ENCODE results near the gene GALNT17.

The GALNT17 gene

GRCh38 chr7:71548746-71549145 is 416.8 kb downstream of the GALNT17 start:
- H3K4me3 ChIP-seq (ENCODE audit: low read depth, low read length) = no peak overlapping the region
- no peak for TF ChIP-seq ZFP37 (tag by site-specific recombination; IDR thresholded peaks at IDR 0.05)
- no peak for TF ChIP-seq ZBTB20 (tag by site-specific recombination; IDR thresholded peaks at IDR 0.05)
- TF ChIP-seq ZNF626 (tag by site-specific recombination; IDR thresholded peaks at IDR 0.05) = no peak
- no peak for TF ChIP-seq ZNF138 (tag by site-specific recombination; IDR thresholded peaks at IDR 0.05; ENCODE audit: borderline replicate concordance)
- no peak for TF ChIP-seq GLIS2 (tag by site-specific recombination; IDR thresholded peaks at IDR 0.05)
- TF ChIP-seq ZNF518A (tag by site-specific recombination; conservative IDR thresholded peaks at IDR 0.05; ENCODE audit: low read depth) = no peak
- TF ChIP-seq ZNF354C (tag by site-specific recombination; IDR thresholded peaks at IDR 0.05; ENCODE audit: borderline replicate concordance, low read depth) = no peak
- no peak for TF ChIP-seq ZSCAN5A (tag by site-specific recombination; IDR thresholded peaks at IDR 0.05)
- no peak for TF ChIP-seq ZNF549 (tag by site-specific recombination; IDR thresholded peaks at IDR 0.05)
- no peak for TF ChIP-seq ZNF324 (tag by site-specific recombination; IDR thresholded peaks at IDR 0.05)
- TF ChIP-seq ZNF692 (tag by site-specific recombination; IDR thresholded peaks at IDR 0.05) = no peak
- TF ChIP-seq SALL2 (tag by site-specific recombination; IDR thresholded peaks at IDR 0.05; ENCODE audit: borderline replicate concordance) = no peak
- TF ChIP-seq ZEB2 (tag by site-specific recombination; IDR thresholded peaks at IDR 0.05) = no peak
- no peak for TF ChIP-seq ZNF157 (tag by site-specific recombination; IDR thresholded peaks at IDR 0.05)
- H3K4me1 ChIP-seq (ENCODE audit: control insufficient read depth, insufficient read depth, low read length) = no peaks in the 10 kb centered on the region
- H3K36me3 ChIP-seq (ENCODE audit: control insufficient read depth in 2 of 2, insufficient read depth in 1 of 2, low read length in 2 of 2) = no peaks in the 10 kb centered on the region
- no peak overlapping the region for H3K27ac ChIP-seq (ENCODE audit: extremely low read depth, low read depth, low read length)
- ChIA-PET POLR2A (no interaction called here), CTCF (no interaction called here)
- H3K9me3 ChIP-seq (ENCODE audit: control insufficient read depth, insufficient read depth, low read depth, low read length) = no peaks in the 10 kb centered on the region

GRCh38 chr7:71553306-71553705 is 421.4 kb downstream of the GALNT17 start:
- CTCF ChIA-PET = no interaction called here
- TF ChIP-seq ZNF768 (tag by site-specific recombination; IDR thresholded peaks at IDR 0.05) (no peak), ZNF830 (tag by site-specific recombination; IDR thresholded peaks at IDR 0.05; ENCODE audit: low read depth) (no peak), ZNF19 (tag by site-specific recombination; IDR thresholded peaks at IDR 0.05; ENCODE audit: low read depth) (no peak), ZNF26 (tag by site-specific recombination; IDR thresholded peaks at IDR 0.05) (no peak), YY1 (tag by site-specific recombination; IDR thresholded peaks at IDR 0.05) (no peak), ZFHX2 (tag by site-specific recombination; conservative IDR thresholded peaks at IDR 0.05) (no peak), ZNF248 (tag by site-specific recombination; IDR thresholded peaks at IDR 0.05) (no peak), ZNF692 (tag by site-specific recombination; IDR thresholded peaks at IDR 0.05) (no peak), ZNF449 (tag by site-specific recombination; IDR thresholded peaks at IDR 0.05) (no peak), ZNF561 (tag by site-specific recombination; IDR thresholded peaks at IDR 0.05; ENCODE audit: borderline replicate concordance) (no peak), SCRT2 (tag by site-specific recombination; IDR thresholded peaks at IDR 0.05) (no peak)
- Histone ChIP-seq H3K9me3 (ENCODE audit: control insufficient read depth, insufficient read depth, low read depth, low read length) (no peaks in the 10 kb centered on the region), H3K4me3 (ENCODE audit: low read depth, low read length) (no peak overlapping the region), H3K4me1 (ENCODE audit: control insufficient read depth, insufficient read depth, low read length) (no peaks in the 10 kb centered on the region), H3K36me3 (ENCODE audit: control insufficient read depth in 2 of 2, insufficient read depth in 1 of 2, low read length in 2 of 2) (no peaks in the 10 kb centered on the region), H3K27ac (ENCODE audit: extremely low read depth, low read depth, low read length) (no peak overlapping the region)
- POLR2A ChIA-PET = no interaction called here

Measured in HEK293 (cell line).